ENCODE results near the gene XIRP2. TPM values are rescaled to one million over a fixed set of nuclear protein-coding genes. Genes with fewer than 3 reads are reported as not detected.

XIRP2 gene
- total RNA-seq, 4 donors from 2014 or later = not detected

- 51% methylated on average over 1 of the region's 1 CpG for WGBS
- H3K9me3 ChIP-seq = peaks cover 3% of the 10 kb centered on the region
- H3K27ac ChIP-seq = no peak overlapping the region
- no peak for TF ChIP-seq POLR2A (IDR thresholded peaks at IDR 0.05)
- no peak for TF ChIP-seq POLR2AphosphoS5 (IDR thresholded peaks at IDR 0.05)
- no peak for TF ChIP-seq EP300 (IDR thresholded peaks at IDR 0.05)
- no peak for TF ChIP-seq CTCF (IDR thresholded peaks at IDR 0.05)
- H3K4me3 ChIP-seq = no peak overlapping the region
- H3K4me1 ChIP-seq = no peaks in the 10 kb centered on the region
- H3K36me3 ChIP-seq = no peaks in the 10 kb centered on the region
- no peak for DNase-seq (ENCODE audit: low spot score in 2 of 2)
- no peaks in the 10 kb centered on the region for H3K27me3 ChIP-seq
Measured at GRCh38 chr2:167157523-167157922, 269.2 kb downstream of the XIRP2 start.

- TF ChIP-seq EP300 (IDR thresholded peaks at IDR 0.05) = no peak
- no peak for TF ChIP-seq POLR2AphosphoS5 (IDR thresholded peaks at IDR 0.05)
- no peak for TF ChIP-seq POLR2A (IDR thresholded peaks at IDR 0.05)
- TF ChIP-seq CTCF (IDR thresholded peaks at IDR 0.05) = no peak
- no peaks in the 10 kb centered on the region for H3K27me3 ChIP-seq
- no peak overlapping the region for H3K4me3 ChIP-seq
- H3K36me3 ChIP-seq = no peaks in the 10 kb centered on the region
- DNase-seq (ENCODE audit: low spot score in 2 of 2) = no peak
- no peak overlapping the region for H3K27ac ChIP-seq
- H3K4me1 ChIP-seq = no peaks in the 10 kb centered on the region
- peaks cover 4% of the 10 kb centered on the region for H3K9me3 ChIP-seq
Measured at GRCh38 chr2:167177196-167177595, 288.9 kb downstream of the XIRP2 start.

GRCh38 chr2:167181134-167181533 is 292.9 kb downstream of the XIRP2 start:
- DNase-seq (ENCODE audit: low spot score in 2 of 2) = no peak
- Histone ChIP-seq H3K9me3 (no peaks in the 10 kb centered on the region), H3K4me3 (no peak overlapping the region), H3K27ac (no peak overlapping the region), H3K27me3 (no peaks in the 10 kb centered on the region), H3K36me3 (no peaks in the 10 kb centered on the region), H3K4me1 (no peaks in the 10 kb centered on the region)
- TF ChIP-seq POLR2AphosphoS5 (IDR thresholded peaks at IDR 0.05) (no peak), EP300 (IDR thresholded peaks at IDR 0.05) (no peak), CTCF (IDR thresholded peaks at IDR 0.05) (no peak), POLR2A (IDR thresholded peaks at IDR 0.05) (no peak)
- WGBS = 68% methylated on average over 3 of the region's 3 CpGs

- H3K27me3 ChIP-seq = no peaks in the 10 kb centered on the region
- 77% methylated on average over 4 of the region's 4 CpGs for WGBS
- no peak overlapping the region for H3K4me3 ChIP-seq
- no peaks in the 10 kb centered on the region for H3K9me3 ChIP-seq
- H3K4me1 ChIP-seq = no peaks in the 10 kb centered on the region
- DNase-seq (ENCODE audit: low spot score in 2 of 2) = no peak
- H3K27ac ChIP-seq = no peak overlapping the region
- no peak for TF ChIP-seq EP300 (IDR thresholded peaks at IDR 0.05)
- no peaks in the 10 kb centered on the region for H3K36me3 ChIP-seq
Measured at GRCh38 chr2:167181688-167182087, 293.4 kb downstream of the XIRP2 start.

- WGBS = 90% methylated on average over 2 of the region's 2 CpGs
- H3K4me3 ChIP-seq = no peak overlapping the region
- no peaks in the 10 kb centered on the region for H3K27me3 ChIP-seq
- no peak for DNase-seq (ENCODE audit: low spot score in 2 of 2)
- no peaks in the 10 kb centered on the region for H3K9me3 ChIP-seq
- no peak overlapping the region for H3K27ac ChIP-seq
- H3K4me1 ChIP-seq = no peaks in the 10 kb centered on the region
- no peak for TF ChIP-seq CTCF (IDR thresholded peaks at IDR 0.05)
- no peaks in the 10 kb centered on the region for H3K36me3 ChIP-seq
Measured at GRCh38 chr2:167182403-167182802, 294.1 kb downstream of the XIRP2 start.

GRCh38 chr2:167183931-167184330 is 295.7 kb downstream of the XIRP2 start:
- H3K27ac ChIP-seq = no peak overlapping the region
- no peaks in the 10 kb centered on the region for H3K27me3 ChIP-seq
- peaks cover 8% of the 10 kb centered on the region for H3K4me1 ChIP-seq
- no peaks in the 10 kb centered on the region for H3K36me3 ChIP-seq
- 88% methylated on average over 3 of the region's 3 CpGs for WGBS
- no peak for TF ChIP-seq POLR2AphosphoS5 (IDR thresholded peaks at IDR 0.05)
- H3K4me3 ChIP-seq = no peak overlapping the region
- no peaks in the 10 kb centered on the region for H3K9me3 ChIP-seq
- DNase-seq (ENCODE audit: low spot score in 2 of 2) = no peak
